OCI-LY1 (cell line): ENCODE data around the gene DOCK10.

Experiments
- EZH2 ChIP-seq: fragments of 200-600 bp; sonication (generic), shearing (Covaris generic); IDR thresholded peaks from 2 replicates; pipeline ENCODE4 v1.8.0; 2017; ENCODE audit warnings: borderline replicate concordance, mixed run types, mild to moderate bottlenecking, antibody characterized with exemption, low read length, moderate library complexity, mixed read lengths
- TF ChIP-seq, protein P1 (sequence below): fragments of 200-600 bp; sonication (generic), shearing (Covaris generic); IDR thresholded peaks from 2 replicates; pipeline ENCODE4 v1.5.1; 2017; ENCODE audit warnings: mild to moderate bottlenecking, antibody characterized with exemption, low read length, moderate library complexity, mixed read lengths

DNA sequence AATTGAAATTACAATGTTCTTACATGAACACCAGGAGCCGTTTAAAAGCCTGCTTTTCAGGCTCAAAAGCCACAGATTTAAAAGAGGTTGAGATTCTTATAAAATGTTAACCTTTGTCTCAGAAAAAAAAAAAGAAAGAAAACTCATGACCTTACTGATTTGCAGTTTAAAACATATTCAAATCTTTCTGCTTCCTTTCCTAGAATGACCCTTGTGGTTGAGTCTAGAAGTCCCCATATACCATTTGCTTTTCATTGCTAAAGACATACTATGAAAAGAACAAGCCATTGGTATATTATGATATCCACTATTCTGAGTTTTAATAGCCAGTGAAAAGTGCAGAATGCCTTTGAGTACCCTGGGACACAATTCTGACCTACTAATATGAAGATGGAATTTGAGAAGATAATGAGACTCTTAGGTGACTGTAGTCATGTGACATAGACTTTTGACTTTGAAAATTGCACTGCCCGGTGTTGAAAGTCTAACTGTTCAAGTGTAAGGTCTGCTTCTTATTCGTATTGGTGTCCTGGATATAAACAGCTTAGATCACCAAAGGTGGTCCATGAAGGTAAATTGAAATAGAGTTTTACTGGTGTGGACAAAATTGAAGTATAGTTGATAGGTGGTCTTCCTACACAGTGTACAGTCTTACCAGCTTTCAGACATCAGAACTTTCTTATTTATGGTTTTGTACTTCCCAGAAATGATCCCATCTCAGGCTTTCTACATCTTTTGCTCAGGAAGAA is 117.0 kb downstream of the DOCK10 start:
- TF ChIP-seq, protein P1, sequence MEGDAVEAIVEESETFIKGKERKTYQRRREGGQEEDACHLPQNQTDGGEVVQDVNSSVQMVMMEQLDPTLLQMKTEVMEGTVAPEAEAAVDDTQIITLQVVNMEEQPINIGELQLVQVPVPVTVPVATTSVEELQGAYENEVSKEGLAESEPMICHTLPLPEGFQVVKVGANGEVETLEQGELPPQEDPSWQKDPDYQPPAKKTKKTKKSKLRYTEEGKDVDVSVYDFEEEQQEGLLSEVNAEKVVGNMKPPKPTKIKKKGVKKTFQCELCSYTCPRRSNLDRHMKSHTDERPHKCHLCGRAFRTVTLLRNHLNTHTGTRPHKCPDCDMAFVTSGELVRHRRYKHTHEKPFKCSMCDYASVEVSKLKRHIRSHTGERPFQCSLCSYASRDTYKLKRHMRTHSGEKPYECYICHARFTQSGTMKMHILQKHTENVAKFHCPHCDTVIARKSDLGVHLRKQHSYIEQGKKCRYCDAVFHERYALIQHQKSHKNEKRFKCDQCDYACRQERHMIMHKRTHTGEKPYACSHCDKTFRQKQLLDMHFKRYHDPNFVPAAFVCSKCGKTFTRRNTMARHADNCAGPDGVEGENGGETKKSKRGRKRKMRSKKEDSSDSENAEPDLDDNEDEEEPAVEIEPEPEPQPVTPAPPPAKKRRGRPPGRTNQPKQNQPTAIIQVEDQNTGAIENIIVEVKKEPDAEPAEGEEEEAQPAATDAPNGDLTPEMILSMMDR: no peak
- TF ChIP-seq EZH2: no peak
